SK-N-SH treated with all-trans-retinoic acid at 6 μM for 48 hours (cell line): Measurements from ENCODE around the gene C11orf71.

Experiments
- ATAC-seq: fragments of 200-7000 bp; cut with Tn5 transposase; 3 replicates; pipeline ENCODE4 v1.9.1; 2020; ENCODE audit warnings: mild to moderate bottlenecking, moderate library complexity
- ARNTL ChIP-seq: fragments of 450-650 bp; formaldehyde crosslinking; IDR thresholded peaks from 2 replicates; pipeline ENCODE4 v1.5.0; 2020; ENCODE audit warnings: low read depth, mild to moderate bottlenecking, moderate library complexity, borderline replicate concordance
- CSDC2 ChIP-seq: fragments of 250-450 bp; sonication (Bioruptor Pico); IDR thresholded peaks from 2 replicates; pipeline ENCODE4 v1.5.0; 2020; ENCODE audit warnings: mild to moderate bottlenecking, moderate library complexity
- ESRRG ChIP-seq: fragments of 250-450 bp; sonication (Bioruptor Pico); IDR thresholded peaks from 2 replicates; pipeline ENCODE4 v1.6.1; 2021; ENCODE audit warnings: mild to moderate bottlenecking
- GLIS3 ChIP-seq: fragments of 250-450 bp; sonication (Bioruptor Pico); IDR thresholded peaks from 2 replicates; pipeline ENCODE4 v1.5.0; 2020; ENCODE audit warnings: mild to moderate bottlenecking, moderate library complexity
- ISL1 ChIP-seq: fragments of 250-450 bp; sonication (Bioruptor Pico); IDR thresholded peaks from 2 replicates; pipeline ENCODE4 v2.1.2; 2022; ENCODE audit warnings: mild to moderate bottlenecking, moderate library complexity
- OSR1 ChIP-seq: fragments of 250-450 bp; sonication (Bioruptor Pico); IDR thresholded peaks from 2 replicates; pipeline ENCODE4 v1.8.0; 2022; ENCODE audit warnings: moderate library complexity, mild to moderate bottlenecking, inconsistent platforms
- PPARA ChIP-seq: fragments of 250-450 bp; sonication (Bioruptor Pico); IDR thresholded peaks from 2 replicates; pipeline ENCODE4 v1.5.0; 2020; ENCODE audit warnings: mild to moderate bottlenecking, borderline replicate concordance
- RARB ChIP-seq: fragments of 250-450 bp; sonication (Bioruptor Pico); IDR thresholded peaks from 2 replicates; pipeline ENCODE4 v1.8.0; 2021; ENCODE audit warnings: mild to moderate bottlenecking, moderate library complexity
- SNAI2 ChIP-seq: fragments of 250-450 bp; sonication (Bioruptor Pico); IDR thresholded peaks from 2 replicates; pipeline ENCODE4 v1.5.0; 2020; ENCODE audit warnings: mild to moderate bottlenecking, moderate library complexity
- TCF4 ChIP-seq: fragments of 250-450 bp; sonication (Bioruptor Pico); IDR thresholded peaks from 2 replicates; pipeline ENCODE4 v1.8.0; 2021; ENCODE audit warnings: mild to moderate bottlenecking, moderate library complexity, borderline replicate concordance
- TOX ChIP-seq: fragments of 250-450 bp; sonication (Bioruptor Pico); IDR thresholded peaks from 2 replicates; pipeline ENCODE4 v1.8.0; 2021; ENCODE audit warnings: mild to moderate bottlenecking, moderate library complexity, borderline replicate concordance
- ZC3H10 ChIP-seq: fragments of 250-450 bp; sonication (Bioruptor Pico); IDR thresholded peaks from 2 replicates; pipeline ENCODE4 v1.5.1; 2021; ENCODE audit warnings: mild to moderate bottlenecking, moderate library complexity
- ZFP3 ChIP-seq: fragments of 250-450 bp; sonication (Bioruptor Pico); IDR thresholded peaks from 2 replicates; pipeline ENCODE4 v1.5.0; 2020; ENCODE audit warnings: mild to moderate bottlenecking, moderate library complexity
- ZNF565 ChIP-seq: fragments of 450-650 bp; formaldehyde crosslinking; conservative IDR thresholded peaks from 2 replicates; pipeline ENCODE4 v1.5.0; 2020; ENCODE audit warnings: low read depth, mild to moderate bottlenecking, moderate library complexity
- ZNF70 ChIP-seq: fragments of 450-650 bp; formaldehyde crosslinking; IDR thresholded peaks from 2 replicates; pipeline ENCODE4 v1.5.0; 2020; ENCODE audit warnings: mild to moderate bottlenecking, moderate library complexity
- ZNF8 ChIP-seq: fragments of 450-650 bp; formaldehyde crosslinking; IDR thresholded peaks from 2 replicates; pipeline ENCODE4 v1.5.0; 2020; ENCODE audit warnings: mild to moderate bottlenecking, moderate library complexity
- TF ChIP-seq, protein P1 (sequence below): fragments of 250-450 bp; sonication (Bioruptor Pico); IDR thresholded peaks from 2 replicates; pipeline ENCODE4 v1.8.0; 2021; ENCODE audit warnings: low read depth, mild to moderate bottlenecking, moderate library complexity, borderline replicate concordance
- TF ChIP-seq, protein P2 (sequence below): fragments of 250-450 bp; sonication (Bioruptor Pico); IDR thresholded peaks from 2 replicates; pipeline ENCODE4 v1.5.1; 2021; ENCODE audit warnings: mild to moderate bottlenecking, moderate library complexity
- TF ChIP-seq, protein P3 (sequence below): fragments of 250-450 bp; sonication (Bioruptor Pico); IDR thresholded peaks from 2 replicates; pipeline ENCODE4 v1.5.0; 2020; ENCODE audit warnings: mild to moderate bottlenecking, moderate library complexity

Gene C11orf71

DNA sequence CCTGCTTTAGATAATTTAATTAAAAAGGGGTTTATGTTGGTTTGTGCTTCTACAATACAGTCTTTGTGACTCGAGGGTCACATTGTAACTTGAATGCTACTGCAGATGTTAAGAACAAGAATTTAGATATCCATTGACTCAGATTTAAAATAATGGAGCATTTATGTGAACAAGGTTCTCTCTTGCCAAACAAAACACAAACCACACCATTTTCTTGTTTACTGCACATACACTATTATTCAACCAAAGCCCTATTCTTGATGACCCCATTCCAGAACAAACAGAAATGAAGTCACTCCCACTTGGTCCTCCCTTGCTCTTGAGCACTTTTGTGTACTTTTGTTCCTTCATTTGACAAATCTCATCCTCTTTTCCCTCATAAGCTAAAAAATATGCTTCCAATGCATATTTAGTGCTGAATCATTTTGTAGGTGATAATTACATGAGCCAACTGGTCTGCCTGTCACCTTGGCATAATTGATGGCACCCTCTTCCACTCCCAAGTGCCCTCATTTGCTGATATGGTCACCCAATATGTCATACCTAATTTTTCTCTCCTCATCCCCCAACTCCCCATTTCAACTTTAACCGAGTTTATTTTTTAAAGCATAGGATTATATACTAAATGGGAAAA, 2.8 kb downstream of the C11orf71 start:
- TF ChIP-seq ARNTL (CRISPR knock-in tag) (no peak), TOX (CRISPR knock-in tag) (no peak), ZNF565 (no peak), TCF4 (CRISPR knock-in tag) (no peak), SNAI2 (CRISPR knock-in tag) (no peak), ISL1 (CRISPR knock-in tag) (no peak), RARB (CRISPR knock-in tag) (no peak), ZC3H10 (CRISPR knock-in tag) (no peak), ZNF8 (CRISPR knock-in tag) (no peak)
- TF ChIP-seq, protein P1, sequence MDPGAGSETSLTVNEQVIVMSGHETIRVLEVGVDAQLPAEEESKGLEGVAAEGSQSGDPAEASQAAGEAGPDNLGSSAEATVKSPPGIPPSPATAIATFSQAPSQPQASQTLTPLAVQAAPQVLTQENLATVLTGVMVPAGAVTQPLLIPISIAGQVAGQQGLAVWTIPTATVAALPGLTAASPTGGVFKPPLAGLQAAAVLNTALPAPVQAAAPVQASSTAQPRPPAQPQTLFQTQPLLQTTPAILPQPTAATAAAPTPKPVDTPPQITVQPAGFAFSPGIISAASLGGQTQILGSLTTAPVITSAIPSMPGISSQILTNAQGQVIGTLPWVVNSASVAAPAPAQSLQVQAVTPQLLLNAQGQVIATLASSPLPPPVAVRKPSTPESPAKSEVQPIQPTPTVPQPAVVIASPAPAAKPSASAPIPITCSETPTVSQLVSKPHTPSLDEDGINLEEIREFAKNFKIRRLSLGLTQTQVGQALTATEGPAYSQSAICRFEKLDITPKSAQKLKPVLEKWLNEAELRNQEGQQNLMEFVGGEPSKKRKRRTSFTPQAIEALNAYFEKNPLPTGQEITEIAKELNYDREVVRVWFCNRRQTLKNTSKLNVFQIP: no peak
- ATAC-seq: no peak

DNA sequence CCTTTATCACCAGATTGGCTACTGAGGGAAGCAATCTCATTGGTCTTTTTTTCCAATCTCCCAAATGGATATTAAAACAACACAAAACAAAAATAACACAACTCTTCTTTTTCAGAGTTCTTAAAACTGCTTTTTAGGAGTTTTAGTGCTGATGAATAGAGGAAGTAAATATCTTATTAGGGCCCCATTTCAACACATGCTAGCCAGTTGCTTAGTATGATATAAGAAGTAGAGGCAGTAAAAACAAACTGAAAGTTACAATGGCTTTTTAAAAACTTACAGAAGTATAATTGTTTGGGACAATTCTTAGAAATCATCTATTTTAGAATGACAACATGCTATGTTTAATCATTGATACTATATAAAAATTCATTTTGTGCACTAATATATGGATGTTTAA, 3.4 kb downstream of the C11orf71 start:
- TF ChIP-seq CSDC2: no peak
- TF ChIP-seq ZNF8 (CRISPR knock-in tag): no peak
- no peak for TF ChIP-seq ARNTL (CRISPR knock-in tag)
- TF ChIP-seq PPARA (CRISPR knock-in tag): no peak
- TF ChIP-seq, protein P2, sequence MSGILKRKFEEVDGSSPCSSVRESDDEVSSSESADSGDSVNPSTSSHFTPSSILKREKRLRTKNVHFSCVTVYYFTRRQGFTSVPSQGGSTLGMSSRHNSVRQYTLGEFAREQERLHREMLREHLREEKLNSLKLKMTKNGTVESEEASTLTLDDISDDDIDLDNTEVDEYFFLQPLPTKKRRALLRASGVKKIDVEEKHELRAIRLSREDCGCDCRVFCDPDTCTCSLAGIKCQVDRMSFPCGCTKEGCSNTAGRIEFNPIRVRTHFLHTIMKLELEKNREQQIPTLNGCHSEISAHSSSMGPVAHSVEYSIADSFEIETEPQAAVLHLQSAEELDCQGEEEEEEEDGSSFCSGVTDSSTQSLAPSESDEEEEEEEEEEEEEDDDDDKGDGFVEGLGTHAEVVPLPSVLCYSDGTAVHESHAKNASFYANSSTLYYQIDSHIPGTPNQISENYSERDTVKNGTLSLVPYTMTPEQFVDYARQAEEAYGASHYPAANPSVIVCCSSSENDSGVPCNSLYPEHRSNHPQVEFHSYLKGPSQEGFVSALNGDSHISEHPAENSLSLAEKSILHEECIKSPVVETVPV (CRISPR knock-in tag): no peak
- TF ChIP-seq, protein P3, sequence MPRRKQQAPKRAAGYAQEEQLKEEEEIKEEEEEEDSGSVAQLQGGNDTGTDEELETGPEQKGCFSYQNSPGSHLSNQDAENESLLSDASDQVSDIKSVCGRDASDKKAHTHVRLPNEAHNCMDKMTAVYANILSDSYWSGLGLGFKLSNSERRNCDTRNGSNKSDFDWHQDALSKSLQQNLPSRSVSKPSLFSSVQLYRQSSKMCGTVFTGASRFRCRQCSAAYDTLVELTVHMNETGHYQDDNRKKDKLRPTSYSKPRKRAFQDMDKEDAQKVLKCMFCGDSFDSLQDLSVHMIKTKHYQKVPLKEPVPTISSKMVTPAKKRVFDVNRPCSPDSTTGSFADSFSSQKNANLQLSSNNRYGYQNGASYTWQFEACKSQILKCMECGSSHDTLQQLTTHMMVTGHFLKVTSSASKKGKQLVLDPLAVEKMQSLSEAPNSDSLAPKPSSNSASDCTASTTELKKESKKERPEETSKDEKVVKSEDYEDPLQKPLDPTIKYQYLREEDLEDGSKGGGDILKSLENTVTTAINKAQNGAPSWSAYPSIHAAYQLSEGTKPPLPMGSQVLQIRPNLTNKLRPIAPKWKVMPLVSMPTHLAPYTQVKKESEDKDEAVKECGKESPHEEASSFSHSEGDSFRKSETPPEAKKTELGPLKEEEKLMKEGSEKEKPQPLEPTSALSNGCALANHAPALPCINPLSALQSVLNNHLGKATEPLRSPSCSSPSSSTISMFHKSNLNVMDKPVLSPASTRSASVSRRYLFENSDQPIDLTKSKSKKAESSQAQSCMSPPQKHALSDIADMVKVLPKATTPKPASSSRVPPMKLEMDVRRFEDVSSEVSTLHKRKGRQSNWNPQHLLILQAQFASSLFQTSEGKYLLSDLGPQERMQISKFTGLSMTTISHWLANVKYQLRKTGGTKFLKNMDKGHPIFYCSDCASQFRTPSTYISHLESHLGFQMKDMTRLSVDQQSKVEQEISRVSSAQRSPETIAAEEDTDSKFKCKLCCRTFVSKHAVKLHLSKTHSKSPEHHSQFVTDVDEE: no peak
- no peak for TF ChIP-seq TOX (CRISPR knock-in tag)
- TF ChIP-seq OSR1 (CRISPR knock-in tag): no peak
- TF ChIP-seq, protein P1: no peak
- no peak for TF ChIP-seq ZNF565
- no peak for TF ChIP-seq ZFP3 (CRISPR knock-in tag)
- TF ChIP-seq ESRRG (CRISPR knock-in tag): no peak
- no peak for TF ChIP-seq GLIS3 (CRISPR knock-in tag)
- TF ChIP-seq TCF4 (CRISPR knock-in tag): no peak
- no peak for TF ChIP-seq ZNF70
- no peak for ATAC-seq

DNA sequence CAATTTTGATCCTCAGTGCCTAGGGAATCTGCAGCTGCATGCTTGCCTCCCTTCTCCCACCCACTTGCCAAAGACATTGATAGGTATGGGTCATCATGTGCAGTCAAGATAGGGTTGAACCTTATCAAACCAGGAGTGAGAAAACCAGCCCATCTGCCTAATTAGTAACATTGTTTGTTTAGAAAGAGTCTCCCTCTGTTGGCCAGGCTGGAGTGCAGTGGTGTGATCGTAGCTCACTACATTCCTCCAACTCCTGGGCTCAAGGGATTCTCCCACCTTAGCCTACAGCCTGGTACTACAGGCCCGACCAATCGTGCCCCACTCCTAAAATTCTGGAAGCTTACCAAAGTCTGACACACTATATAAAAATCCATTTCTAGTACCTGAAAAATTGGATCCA, 4.6 kb downstream of the C11orf71 start:
- TF ChIP-seq ZNF70: no peak
- TF ChIP-seq, protein P1: no peak
- TF ChIP-seq SNAI2 (CRISPR knock-in tag): no peak
- TF ChIP-seq, all 23 proteins: peak for 0
- no peak for ATAC-seq
